Hippocampal formation (tissue), 2 donors: ENCODE results near the gene RCBTB2.

Experiments
- DNase-seq, 2 donors: peaks; one replicate each; lab custom pipeline; 2025; lab: John Stamatoyannopoulos, UW

RCBTB2 gene

DNA sequence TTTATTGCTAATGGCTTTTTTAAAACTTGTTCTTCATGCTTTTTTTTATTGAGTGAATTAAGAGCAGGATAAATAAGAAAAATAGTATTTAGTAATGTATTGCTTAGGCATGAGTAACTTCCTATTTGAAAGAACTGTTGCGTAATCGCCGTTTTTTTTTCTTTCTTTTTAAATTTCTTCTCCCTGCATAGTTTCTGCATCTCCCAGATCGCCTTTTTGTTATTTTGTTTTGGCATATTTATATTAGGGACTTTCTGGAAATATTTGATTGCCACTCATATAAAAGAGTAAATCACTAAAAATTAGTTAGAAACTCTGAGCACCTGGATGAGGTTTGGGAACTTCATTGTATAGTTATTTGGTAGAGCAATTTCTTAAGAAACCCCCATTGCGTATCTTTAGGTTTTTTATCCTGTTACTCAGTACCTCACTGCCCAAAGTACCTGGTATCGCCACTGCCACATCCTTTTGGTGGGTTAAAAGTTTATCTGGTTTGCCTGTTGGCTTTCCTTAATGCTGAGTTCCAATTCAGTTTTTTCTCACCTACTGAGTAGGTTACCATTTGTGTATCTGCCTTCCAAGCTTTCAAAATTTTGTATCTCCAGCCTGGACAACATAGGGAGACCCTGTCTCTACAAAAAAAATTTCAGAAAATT, 83.8 kb downstream of the RCBTB2 start:
- DNase-seq: no peak

DNA sequence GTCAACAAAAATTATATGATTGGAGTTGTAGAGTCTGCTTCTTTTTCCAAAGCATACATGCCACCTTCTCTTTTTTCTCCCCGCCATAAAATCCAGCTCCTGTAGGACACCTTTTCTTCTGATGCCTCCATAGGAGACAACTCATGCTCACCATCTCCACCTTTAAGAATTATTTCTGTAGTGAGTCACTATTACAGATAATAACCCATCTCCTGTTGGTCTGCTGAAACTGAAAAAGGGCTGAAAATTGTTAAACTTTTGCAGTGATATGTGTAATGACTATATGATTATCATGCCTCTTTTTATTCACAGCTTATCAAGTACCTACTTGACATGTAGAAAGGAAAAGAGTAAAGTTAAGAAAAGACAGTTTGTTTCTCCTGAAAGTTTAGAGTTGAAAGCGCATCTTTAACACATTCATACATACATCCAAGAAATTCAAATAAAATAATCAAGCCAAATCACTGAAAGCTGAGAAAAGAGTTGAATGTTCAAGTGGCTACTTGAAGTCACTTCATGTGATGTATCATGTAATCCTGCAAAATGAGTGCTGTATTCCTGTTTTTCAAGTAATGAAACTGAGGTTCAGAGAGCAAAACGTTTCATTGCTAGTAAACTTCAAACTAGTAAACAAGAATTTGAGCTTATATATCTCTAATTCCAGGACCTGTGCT, 84.5 kb downstream of the RCBTB2 start:
- no peak for DNase-seq

DNA sequence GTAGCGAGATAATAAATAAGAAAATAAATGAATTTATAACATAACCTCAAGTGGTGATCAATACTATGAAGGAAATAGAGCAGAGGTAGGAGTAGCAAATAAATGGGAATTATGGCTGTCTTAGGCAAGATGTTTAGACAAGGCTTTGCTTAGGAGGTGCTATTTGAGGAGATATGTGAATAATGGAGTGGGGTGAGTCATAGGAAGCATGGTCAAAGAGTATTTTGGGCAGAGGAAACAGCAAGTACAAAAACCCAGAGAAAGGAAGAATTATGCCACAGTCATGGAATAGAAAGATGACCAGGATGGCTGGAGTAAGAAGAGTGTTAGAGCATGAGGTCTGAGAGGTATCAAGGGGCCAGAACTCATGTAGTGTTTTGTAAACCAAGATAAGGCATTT, 86.4 kb downstream of the RCBTB2 start:
- DNase-seq: no peak

DNA sequence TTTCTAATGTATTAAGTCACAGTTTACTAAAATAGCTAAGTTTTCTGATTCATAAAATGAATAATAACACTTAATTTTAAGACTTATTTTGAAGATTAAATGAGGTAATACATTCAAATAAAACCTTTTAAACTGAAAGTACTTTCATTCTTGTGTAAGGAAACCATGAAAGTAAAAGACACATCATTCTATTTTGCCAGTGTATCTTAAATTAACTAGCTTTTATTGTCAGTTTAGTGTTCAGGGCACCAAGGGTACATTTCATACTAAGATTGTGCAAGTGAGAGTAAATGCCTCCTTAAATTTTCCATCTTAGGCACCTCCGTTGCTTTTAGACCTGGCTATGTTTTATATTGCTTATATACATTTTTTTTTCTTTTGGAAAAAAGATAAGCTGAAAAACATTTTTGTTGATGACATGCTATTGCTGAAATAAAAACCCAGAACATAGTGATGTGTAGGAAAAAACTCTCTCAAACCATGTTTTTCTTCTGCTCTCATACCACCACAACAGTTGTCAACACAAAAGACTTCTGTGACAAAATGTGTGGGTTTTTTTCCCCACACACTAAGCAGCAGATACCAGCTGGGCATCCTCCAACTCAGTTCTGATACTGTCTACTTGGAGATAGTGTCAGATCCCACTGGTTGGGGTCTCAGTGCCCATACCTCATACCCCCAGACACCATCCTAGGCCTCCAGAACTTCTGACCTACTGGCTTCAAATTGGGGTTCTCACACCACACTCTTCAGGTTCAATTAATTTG, 89.3 kb downstream of the RCBTB2 start:
- no peak for DNase-seq
